ENCODE measurements around the gene TARM1. TPM values are rescaled to one million over a fixed set of nuclear protein-coding genes. Genes with fewer than 3 reads are reported as not detected.

The TARM1 gene
- total RNA-seq, 2 donors from 2014 or later = 1.6 TPM; not detected in 1

- H3K27me3 ChIP-seq (replicated peaks; ENCODE audit: insufficient read depth) = no peaks in the 10 kb centered on the region
- intact Hi-C loops (cut with DNase I) = no loop called here
- peak; percentile 96 for DNase-seq (ENCODE audit: low spot score)
- under 1% methylated on average over 60 of the region's 60 CpGs for WGBS
- peak within 1 kb of the TSS; percentile 85 to 90 for H3K4me3 ChIP-seq
- H3K9me3 ChIP-seq = no peaks in the 10 kb centered on the region
- no peaks in the 10 kb centered on the region for H3K36me3 ChIP-seq
- H3K4me1 ChIP-seq (replicated peaks) = peaks cover 16% of the 10 kb centered on the region
- TF ChIP-seq CTCF (IDR thresholded peaks at IDR 0.05) (peak in 1 of 4 experiments; percentile 19), POLR2A (IDR thresholded peaks at IDR 0.05) (peak; percentile 51), POLR2AphosphoS5 (IDR thresholded peaks at IDR 0.05) (peak; percentile 100)
- H3K27ac ChIP-seq = peak within 1 kb of the TSS; percentile 90 to 92
Measured at GRCh38 chr19:54115109-54116063, 34.2 kb upstream of the TARM1 start, which contains the start of the genes PRPF31 and TFPT. Gene PRPF31 (plus strand): TSS chr19:54115754. CDS start chr19:54118279, 2,525 bp downstream. Gene TFPT (minus strand): TSS chr19:54115657. CDS start chr19:54115269, 388 bp downstream.

- Histone ChIP-seq H3K4me3 (peak overlapping the region; percentile 85 to 90), H3K27me3 (replicated peaks; ENCODE audit: insufficient read depth) (no peaks in the 10 kb centered on the region), H3K9me3 (no peaks in the 10 kb centered on the region), H3K27ac (peak overlapping the region; percentile 90 to 92), H3K4me1 (replicated peaks) (peaks cover 16% of the 10 kb centered on the region), H3K36me3 (peaks cover 0 to 3% of the 10 kb centered on the region in 2 donors)
- TF ChIP-seq POLR2A (IDR thresholded peaks at IDR 0.05) (peak; percentile 22), POLR2AphosphoS5 (IDR thresholded peaks at IDR 0.05) (peak; percentile 12), CTCF (IDR thresholded peaks at IDR 0.05) (no peak)
- peak; percentile 33 for DNase-seq (ENCODE audit: low spot score)
- 31% methylated on average over 25 of the region's 28 CpGs for WGBS
- intact Hi-C loops (cut with DNase I) = no loop called here
Measured at GRCh38 chr19:54114340-54115108, 33.4 kb upstream of the TARM1 start.

GRCh38 chr19:54109651-54110050 lies 28.5 kb upstream of the TARM1 start:
- Histone ChIP-seq H3K36me3 (peaks cover 4 to 13% of the 10 kb centered on the region in 2 donors), H3K9me3 (no peaks in the 10 kb centered on the region), H3K27me3 (replicated peaks; ENCODE audit: insufficient read depth) (no peaks in the 10 kb centered on the region), H3K4me1 (replicated peaks) (peaks cover 4% of the 10 kb centered on the region), H3K4me3 (no peak overlapping the region), H3K27ac (no peak overlapping the region)
- intact Hi-C loops (cut with DNase I) = no loop called here
- 69% methylated on average over 6 of the region's 6 CpGs for WGBS
- TF ChIP-seq POLR2AphosphoS5 (IDR thresholded peaks at IDR 0.05) (no peak), CTCF (IDR thresholded peaks at IDR 0.05) (no peak), POLR2A (IDR thresholded peaks at IDR 0.05) (no peak)
- no peak for DNase-seq (ENCODE audit: low spot score)

- 76% methylated on average over 7 of the region's 7 CpGs for WGBS
- intact Hi-C loops (cut with DNase I) = no loop called here
- Histone ChIP-seq H3K9me3 (no peaks in the 10 kb centered on the region), H3K4me3 (no peak overlapping the region), H3K27me3 (replicated peaks; ENCODE audit: insufficient read depth) (no peaks in the 10 kb centered on the region), H3K36me3 (peaks cover 4 to 13% of the 10 kb centered on the region in 2 donors), H3K4me1 (replicated peaks) (peaks cover under 1% of the 10 kb centered on the region), H3K27ac (no peak overlapping the region)
- no peak for DNase-seq (ENCODE audit: low spot score)
- TF ChIP-seq CTCF (IDR thresholded peaks at IDR 0.05) (no peak), POLR2AphosphoS5 (IDR thresholded peaks at IDR 0.05) (no peak), POLR2A (IDR thresholded peaks at IDR 0.05) (no peak)
Measured at GRCh38 chr19:54108496-54108895, 27.3 kb upstream of the TARM1 start.

Measured in prostate gland (tissue), 2 donors.